SH-SY5Y (cell line): Measurements from ENCODE around the gene GGTLC2.

Experiments used
- GATA2 ChIP-seq: IDR thresholded peaks from 2 replicates; pipeline ENCODE4 v1.6.1; 2011; ENCODE audit warnings: mild to moderate bottlenecking, low read depth, low read length
- GATA3 ChIP-seq: IDR thresholded peaks from 2 replicates; pipeline ENCODE4 v1.6.1; 2011; ENCODE audit warnings: low read depth, mild to moderate bottlenecking, low read length, moderate library complexity

- no peak for TF ChIP-seq GATA2
- TF ChIP-seq GATA3 = no peak
Observed at GRCh38 chr22:22670076-22670795, 25.8 kb downstream of the GGTLC2 start.
